Hindlimb muscle (tissue), 1 donor: ENCODE data around the gene NMNAT3. TPM values are rescaled to one million over a fixed set of nuclear protein-coding genes. Genes with fewer than 3 reads are reported as not detected.
"Not testable (repeated sequence)": the region's sequence is repeated elsewhere in the genome, so short reads cannot be mapped to it uniquely, and the experiment has no call there.

Experiments
- DNase-seq: peaks from one replicate; pipeline ENCODE4 v3.0.0-alpha.2; 2013
- polyA plus RNA-seq: library from polyadenylated mRNA; unstranded; fragments of 120-200 nt; gene quantifications from one replicate; pipeline ENCODE4 v1.2.1, GENCODE V29; 2013; ENCODE audit not compliant: insufficient read length

Gene NMNAT3
- polyA plus RNA-seq, 1 donor, result 4.0 TPM

DNA sequence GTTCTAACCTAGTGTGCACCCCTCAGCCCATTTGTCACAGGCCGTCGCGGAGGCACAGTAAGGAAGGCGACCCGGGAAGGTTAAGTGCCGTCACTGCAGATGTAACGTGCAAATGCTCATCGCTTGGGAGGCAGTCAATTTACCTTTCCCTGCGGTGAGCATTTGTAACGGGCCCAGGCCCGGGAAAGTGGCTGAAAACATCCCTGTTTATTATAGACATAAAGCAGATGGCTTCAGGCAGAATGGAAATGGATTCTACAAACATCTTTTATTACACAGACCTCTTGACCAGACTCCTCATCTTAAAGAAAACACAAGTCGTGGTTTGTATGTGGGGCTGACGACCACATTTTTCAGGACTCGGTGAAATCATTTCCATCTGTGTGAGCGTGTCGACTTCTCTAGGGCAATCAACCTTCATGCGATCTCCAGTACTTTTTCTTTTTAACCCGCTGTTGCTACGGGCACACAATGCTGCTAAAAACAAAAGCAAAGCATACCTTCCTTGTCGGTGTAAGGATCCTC, 43.6 kb downstream of the NMNAT3 start:
- no peak for DNase-seq

DNA sequence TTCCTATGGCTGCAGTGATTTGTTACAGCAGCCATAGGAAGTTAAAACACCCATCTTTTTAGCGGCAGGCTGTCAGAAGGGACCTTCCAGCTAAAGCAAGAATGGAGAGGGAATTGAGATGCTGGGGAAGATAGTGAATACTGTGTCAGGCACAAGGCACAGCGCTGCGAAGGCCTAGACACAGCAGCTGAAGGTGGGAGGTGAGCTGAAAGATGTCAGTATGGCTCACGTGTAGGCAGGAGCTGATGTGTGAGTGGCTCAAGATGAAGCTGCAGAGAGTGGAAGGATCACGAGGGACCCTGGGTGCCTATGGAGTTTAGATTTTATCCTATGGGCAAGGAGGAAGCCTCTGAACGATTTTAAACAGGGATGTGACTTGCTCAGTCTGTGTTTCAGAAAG, 44.3 kb downstream of the NMNAT3 start:
- DNase-seq, result no peak

DNA sequence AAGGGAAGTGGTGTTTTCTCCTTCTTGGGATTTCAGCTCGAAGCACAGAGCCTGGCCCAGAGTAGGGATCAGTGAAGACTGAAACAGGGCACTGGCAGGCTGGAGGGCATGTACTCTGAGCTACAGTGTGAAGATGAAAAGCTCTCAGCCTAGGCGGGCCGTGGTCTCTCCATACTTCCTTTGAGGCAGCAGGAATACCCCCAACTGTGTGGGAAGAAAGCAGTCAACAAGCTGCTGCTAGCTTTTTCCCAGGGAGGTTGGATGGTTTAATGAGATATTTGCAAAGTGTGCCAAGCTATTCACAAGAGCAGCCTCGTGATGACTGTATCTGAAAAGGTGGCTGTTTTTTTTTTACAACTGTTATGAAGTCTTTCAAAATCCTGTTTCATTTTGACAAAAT, 47.2 kb downstream of the NMNAT3 start:
- DNase-seq, result no peak

DNA sequence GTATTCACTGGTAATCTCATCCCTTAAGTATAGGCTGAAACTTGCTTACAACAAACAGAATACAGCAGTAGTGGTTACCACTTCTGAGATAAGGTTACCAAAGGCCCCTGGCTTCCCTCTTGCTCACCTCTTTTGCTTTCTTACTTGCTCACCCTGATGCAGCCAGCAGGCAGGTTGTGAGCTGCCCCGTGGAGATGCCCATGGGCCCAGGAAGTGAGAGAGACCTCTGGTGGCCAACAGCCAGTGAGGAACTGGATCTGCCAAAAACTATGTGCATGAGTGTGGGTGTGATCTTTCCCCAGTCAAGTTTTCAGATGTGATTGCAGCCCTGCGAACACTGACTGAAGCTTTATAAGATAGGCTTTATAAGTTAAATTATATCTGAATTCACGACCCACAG, 48.7 kb downstream of the NMNAT3 start:
- DNase-seq, result no peak

DNA sequence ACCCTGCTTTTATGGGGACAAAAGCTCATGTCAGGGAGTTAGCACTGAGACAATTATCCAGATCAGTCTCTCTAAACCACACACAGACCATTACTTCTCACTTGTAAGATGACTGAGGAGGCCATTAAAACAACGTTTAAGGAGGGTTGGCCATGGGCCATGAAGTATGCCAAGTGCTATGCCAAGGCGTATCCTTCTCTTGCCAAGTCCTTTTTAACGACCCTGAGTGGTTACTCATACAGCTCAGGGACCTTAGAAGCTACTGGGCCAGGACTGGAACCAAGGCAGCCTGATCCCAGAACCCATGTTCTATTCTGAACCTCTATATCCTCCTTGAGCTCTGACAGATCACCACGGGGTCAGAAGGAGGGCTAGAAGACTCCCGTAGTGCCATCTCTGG, 50.0 kb downstream of the NMNAT3 start:
- no peak for DNase-seq

DNA sequence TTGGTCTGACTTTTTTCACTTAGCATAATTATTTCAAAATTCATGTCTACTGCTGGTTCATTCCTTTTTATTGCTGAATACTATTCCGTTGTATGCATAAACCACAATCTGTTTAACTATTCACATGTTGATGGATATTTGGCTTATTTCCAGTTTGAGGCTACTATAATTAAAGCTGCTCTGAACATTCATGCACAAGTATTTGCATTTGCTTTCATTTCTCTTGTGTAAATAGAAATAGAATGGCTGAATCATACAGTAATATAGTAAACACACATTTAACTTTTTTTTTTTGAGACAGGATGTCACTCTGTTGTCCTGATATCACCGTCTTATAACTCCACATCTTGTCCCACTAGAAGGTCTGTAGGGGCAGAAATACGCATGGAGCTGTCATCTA, 57.3 kb downstream of the NMNAT3 start:
- DNase-seq, result no peak

DNA sequence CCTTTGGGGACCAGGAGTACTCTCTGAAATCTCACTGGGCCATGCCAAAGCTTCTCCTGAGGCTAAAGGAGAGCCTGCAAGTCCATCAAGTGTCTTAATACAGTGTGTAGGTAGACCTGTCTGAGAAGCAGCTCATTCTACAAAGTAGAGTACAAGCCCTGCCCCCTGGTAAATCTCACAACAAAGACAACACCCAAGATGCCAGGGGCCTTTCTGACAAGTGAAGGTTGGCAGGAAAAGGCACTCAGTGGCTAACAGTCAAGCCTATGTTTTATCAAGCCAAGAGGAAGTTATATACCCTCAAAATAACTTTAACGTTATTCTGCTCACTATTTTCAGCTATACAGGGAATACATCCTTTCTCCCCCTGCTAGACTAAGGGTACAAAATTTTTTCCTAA, 58.3 kb downstream of the NMNAT3 start:
- DNase-seq, result no peak

DNA sequence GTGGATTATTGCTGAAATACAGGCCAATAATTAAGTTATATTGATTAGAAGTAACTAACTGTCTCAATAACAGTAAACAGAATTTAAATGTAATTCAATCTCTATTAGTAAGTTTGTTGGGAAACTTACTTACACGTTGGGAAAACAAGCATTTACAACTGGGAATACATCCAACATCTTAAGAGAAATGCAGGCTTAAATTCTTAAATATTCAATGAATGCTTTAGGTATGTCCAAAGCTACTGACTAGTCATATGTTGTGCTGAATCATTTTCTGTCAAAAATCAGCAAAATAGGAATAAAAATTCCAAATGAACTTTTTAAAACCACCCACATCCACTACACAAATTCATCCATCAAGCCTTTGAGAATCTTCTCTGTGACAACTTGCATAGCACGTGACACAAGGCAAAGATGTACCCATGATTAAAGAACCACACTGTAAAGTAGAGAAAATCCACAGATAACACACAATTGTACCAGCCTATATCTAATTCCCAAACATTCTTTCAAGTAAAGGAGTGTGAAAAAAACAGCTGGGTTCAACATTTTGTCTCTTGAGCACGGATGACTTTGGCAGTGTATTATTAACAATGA, 60.0 kb downstream of the NMNAT3 start:
- DNase-seq, result no peak

DNA sequence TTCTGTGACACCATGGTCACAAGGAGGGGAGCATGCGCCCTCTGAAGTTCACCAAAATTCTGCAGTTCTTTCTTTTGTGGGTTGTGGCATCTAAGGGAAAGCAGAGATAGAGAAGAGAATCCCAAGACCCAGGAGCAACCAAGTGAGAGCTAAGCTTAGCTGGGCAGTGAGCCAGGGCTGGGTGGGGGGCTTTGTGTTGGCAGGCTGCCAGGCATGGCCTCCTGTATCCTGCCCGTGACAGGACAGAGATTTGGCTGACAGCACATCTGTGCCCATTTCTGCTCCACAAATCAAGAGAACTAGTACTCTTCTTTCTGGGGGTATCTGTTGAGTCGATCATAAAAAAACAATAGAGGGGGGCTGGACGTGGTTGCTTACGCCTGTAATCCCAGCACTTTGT, 66.2 kb downstream of the NMNAT3 start:
- DNase-seq, result no peak

DNA sequence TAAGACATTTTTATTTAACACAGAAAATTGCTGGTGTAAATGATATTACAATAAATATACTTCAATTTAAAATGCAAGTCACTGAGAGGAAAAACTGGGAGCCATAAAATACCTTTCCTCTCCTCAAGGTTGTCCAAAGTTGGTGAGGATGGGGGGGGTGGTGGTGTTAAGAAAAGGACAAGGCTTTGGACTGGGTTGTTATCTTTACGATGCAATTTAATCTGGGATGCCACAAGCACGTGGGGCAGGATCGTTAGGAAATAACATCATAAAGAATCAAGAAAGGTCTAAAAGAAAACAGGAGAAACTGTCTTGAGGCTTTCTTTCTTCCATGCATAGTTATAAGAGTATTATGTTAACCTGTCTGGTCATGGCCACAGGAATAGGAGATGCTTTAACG, 66.9 kb downstream of the NMNAT3 start:
- no peak for DNase-seq

DNA sequence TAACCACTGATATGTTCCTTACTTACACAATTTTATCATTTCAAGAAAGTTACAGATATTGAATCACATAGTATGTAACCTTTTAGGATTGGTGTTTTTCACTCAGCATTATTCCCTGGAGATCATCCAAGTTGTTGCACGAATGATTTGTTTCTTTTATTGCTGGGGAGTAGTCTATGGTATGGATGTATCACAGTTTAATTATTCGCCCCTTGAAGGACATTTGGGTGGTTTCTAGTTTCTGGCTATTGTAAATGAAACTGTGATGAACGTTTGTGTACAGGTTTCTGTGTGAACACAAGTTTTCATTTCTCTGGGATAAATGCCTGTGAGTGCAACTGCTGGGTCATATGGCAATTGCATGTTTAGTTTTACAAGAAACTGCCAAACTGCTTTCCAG, 68.8 kb downstream of the NMNAT3 start:
- no peak for DNase-seq

DNA sequence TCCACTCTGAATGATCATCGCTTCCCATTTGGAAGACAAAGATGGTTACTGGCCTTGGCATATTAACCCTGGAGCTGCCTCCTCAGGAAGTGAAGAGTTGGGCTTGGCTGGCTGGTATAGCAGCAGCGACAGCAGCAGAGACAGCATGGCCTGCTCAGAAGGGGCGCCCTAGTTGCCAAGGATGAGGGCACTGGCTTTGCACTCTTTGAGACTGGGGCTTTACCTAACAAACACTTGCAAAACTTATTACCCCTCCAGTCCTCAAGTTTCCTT, 69.7 kb downstream of the NMNAT3 start:
- no peak for DNase-seq

DNA sequence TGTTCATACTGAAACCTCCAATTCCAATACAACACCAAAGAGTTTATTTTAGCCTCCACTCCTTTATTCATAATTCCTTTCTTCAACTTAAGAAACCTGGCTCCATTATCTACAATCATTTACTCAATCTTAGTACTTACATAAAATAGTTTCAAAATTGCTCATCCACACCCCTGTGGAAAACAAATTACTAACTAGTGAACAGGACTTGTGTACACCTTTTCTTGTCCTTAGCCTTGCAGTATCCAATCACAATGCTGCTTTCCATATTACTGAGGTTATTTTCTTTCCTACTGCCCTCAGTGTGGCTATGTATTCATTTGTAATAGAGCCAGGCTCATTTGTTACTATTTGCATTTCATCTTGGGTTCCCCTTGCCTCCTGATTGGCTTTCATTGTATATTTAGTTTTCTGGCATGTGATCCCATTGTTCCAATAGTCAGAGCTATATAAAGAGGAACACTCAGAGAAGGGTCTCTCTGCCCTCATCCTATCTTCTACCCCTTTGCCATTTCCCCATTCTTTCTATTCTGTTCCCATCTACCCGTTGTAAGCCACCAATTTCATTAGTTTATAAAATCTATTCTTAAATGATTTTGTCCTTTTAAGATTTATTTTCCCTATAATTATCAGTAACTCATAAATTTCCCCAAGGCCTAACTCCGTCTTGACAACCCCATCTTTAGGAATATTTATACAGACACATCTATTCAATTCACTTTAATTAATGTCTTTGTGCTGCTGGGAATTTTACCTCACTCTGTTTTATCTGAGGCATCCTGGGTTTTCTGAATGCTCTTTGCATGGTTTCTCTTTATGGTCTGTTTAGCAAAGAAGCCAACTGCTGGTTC, 70.3 kb downstream of the NMNAT3 start:
- no peak for DNase-seq

DNA sequence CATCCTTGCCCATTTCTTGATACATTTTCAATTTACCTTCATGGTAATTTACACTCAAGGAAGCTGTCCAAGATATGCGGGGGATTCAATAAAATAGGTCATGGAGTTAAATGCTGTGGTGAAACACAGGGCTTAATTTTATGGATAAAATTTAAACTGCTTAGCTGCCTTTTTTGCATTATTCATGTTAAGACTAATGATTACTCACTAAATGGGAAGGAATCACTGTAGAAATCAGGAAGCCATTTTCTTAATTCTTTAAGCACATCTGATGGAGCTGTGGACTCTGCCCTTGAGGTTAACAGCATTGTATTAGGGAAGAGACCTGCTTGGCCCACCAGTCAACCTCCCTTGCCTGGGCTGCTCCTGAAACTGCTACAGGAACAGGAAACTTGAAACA, 75.8 kb downstream of the NMNAT3 start:
- DNase-seq, result no peak

DNA sequence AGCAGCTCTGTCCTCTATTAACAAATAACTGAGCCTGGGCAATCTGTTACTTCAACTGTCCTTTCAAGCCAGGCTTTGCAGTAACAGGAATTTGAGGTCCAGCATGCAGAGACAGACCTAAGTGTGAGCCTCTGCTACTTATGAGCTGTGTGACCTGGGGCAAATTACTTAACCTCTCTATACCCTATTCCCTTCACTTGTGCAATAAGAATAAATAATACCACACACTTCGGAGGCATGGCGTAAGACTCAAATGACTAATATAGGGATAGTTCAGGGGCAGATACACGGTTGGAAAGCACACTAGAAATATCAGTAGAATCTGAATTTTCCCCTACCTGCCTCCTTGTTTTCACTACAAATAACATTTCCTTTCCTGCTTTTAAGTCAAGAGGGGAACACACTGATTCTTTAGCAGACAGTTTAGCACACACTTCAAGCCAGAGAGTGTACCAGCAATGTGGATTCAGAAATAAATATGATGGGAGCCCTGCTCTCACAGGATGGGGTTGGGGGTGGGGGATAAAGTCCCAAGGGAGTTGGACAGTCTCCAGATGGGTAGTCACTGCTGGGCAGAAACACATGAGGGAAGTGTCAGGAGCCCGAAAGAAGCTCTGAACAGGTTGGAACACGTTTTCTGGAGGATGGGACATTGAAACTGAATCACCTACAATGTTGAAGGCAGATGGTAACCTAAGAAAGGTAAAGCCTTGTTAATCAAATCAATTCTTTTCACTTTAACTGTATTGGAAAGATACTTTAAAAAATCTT, 76.4 kb downstream of the NMNAT3 start:
- no peak for DNase-seq

DNA sequence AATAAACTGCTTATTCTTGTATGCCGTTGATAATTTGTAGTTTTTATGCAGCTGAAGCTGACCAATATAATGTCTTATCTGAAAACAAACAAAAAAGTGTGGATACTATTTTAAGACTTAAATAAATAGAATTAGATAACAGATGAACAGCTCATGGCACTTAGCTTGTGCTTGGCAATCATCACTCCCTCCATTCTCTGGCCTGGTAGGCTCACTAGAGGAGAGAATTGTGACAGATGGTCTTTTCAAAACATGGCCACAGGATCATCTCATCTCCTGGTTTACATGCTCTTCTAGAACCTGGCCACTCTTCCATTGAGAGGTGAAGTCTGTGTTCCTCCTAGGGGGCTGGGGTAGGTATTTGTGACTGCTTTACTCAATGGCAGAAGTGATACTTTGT, 79.8 kb downstream of the NMNAT3 start:
- no peak for DNase-seq

DNA sequence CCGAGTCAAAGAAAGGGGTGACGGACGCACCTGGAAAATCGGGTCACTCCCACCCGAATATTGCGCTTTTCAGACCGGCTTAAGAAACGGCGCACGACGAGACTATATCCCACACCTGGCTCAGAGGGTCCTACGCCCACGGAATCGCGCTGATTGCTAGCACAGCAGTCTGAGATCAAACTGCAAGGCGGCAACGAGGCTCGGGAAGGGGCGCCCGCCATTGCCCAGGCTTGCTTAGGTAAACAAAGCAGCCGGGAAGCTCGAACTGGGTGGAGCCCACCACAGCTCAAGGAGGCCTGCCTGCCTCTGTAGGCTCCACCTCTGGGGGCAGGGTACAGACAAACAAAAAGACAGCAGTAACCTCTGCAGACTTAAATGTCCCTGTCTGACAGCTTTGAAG, 86.6 kb downstream of the NMNAT3 start:
- DNase-seq, result not testable (repeated sequence)

DNA sequence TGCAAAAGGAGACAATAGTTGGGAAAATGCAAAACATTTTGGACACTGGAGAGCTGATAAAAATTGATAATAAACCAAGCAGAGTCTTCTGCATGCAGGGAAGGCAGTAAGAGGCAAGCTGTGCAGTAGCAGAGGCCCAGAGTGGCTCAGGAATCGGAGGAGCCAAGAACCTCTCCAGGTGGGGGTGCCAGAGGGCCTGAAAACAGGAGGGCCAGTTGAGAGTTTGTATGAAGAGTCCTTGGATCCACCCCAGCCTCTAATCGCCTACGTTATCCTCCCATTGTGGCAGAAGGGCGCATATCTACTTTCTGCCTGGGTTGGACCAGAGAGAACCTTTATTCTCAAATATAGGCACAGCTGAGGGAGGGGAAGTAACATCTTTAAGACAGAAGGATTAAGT, 89.3 kb downstream of the NMNAT3 start:
- no peak for DNase-seq

DNA sequence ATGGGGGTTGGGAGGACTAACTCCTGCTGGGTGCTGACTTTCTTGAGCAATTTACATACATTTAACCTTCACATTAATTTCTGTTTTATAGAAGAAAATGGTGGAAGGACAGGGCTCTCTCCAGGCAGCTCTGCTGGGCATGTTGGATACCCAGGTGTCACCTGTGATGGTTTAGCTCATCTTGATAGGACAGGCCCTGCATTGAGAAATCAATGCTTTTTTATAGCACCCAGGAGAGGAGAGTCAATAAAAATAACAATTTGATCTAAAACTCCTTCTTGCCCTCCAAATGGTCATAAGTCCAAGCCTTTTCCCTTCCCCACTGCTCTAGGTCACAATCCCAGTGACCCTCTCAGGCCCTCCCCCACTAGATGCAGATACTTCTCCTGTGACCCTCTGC, 90.0 kb downstream of the NMNAT3 start:
- no peak for DNase-seq

DNA sequence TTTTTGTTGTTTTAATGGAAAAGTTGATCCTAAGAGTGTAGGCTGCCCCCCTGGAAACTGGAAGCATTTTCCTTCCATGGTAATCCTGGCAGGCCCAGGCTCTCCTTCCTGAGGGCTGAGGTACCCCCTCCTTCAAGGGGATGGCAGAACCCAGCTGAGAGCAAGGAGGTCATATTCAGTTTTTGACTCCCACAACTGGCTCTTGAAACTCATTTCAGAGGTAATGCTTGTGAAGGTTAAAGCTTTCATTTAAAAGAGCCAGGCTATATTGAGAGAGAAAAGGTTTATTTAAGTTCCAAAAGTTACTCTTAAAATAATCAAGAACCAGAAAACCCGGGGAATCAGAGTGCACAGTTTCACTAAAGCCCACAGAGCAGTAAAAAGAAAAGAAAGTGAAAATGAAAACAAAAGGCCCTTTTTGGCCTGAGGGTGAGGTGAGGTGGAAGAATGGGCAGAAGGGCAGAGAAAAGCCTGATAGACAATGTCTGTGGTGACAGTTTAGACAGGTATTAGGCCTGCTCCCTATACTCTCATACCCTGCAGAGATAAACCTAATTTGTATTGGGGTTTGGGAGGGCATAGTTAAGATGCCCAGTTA, 91.3 kb downstream of the NMNAT3 start:
- DNase-seq, result no peak

DNA sequence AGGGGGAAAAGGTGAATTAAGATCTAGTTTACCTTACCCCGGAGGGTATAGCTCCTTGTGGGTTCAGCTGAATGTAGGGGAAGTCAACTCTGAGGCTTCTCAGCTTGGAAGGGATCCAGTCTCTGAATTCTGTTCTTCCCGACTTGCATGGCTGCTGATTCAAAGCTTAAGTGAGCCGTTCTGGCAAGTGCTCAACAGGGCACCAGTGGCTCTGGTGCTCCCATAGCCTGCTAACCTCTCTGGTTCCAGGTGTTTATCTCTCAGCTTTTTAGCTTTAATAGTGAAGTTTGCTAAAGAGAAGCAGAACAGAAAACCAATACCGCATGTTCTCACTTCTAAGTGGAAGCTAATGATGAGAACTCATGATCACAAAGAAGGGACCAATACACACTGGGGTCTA, 92.0 kb downstream of the NMNAT3 start:
- DNase-seq, result no peak

DNA sequence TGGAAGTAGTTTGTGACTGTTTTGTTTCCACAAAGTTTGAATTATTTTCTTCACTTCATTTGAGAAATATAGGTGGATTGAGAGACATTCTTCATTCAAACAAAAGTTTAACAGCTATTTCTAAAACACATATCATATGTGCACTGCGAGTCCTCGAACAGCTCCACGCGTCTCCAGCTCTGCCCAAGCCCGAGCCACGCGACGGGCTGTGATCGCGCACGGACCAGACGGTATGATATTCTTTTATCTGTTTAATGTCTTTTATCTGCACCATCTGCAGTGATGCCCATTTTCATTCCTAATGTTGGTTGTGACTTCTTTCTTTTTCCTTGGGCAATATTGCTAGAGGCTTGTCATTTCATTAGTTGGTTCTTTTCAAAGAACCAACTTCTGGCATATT, 94.1 kb downstream of the NMNAT3 start:
- not testable (repeated sequence) for DNase-seq

DNA sequence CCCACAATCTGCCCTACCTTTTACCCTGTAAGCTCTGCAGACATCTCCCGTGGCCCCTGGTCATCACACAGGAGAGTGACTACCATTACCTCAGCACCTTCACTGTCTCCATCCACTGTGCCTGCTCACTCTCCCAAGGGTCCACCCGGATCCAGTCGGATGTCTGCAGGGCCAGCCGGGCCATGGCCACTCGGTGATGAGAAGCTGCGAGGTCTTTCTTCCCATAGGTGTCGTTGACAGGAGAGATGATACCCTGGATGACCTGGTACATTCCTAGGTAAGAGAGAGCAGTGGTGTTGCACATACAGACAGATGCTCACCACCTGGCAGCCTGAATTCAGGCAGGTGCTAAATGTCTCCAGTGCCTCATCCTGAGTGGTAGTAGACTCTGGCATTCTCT, 99.0 kb downstream of the NMNAT3 start:
- DNase-seq, result no peak
